Panc1 (cell line): Measurements from ENCODE around the gene HOXC11. TPM values are rescaled to one million over a fixed set of nuclear protein-coding genes. Genes with fewer than 3 reads are reported as not detected.

Source experiments
- ATAC-seq: fragments of 200-7000 bp; cut with Tn5 transposase; 2 replicates; pipeline ENCODE4 v1.9.1; 2020; ENCODE audit warnings: mild to moderate bottlenecking, moderate library complexity
- BruUV-seq: library from RNA; stranded (reverse); fragments of 400-500 nt; replicated peaks from 2 replicates; lab custom pipeline; 2021; lab: Mats Ljungman, UMichigan
- CTCF ChIA-PET: fragments of 300-600 bp; sonication (Branson Sonifier 250); formaldehyde crosslinking; loops from one replicate; lab custom pipeline; 2022; ENCODE audit warnings: antibody characterized with exemption; lab: Charles Lee
- POLR2A ChIA-PET: fragments of 300-600 bp; sonication (Branson Sonifier 250); formaldehyde crosslinking; loops from one replicate; lab custom pipeline; 2022; ENCODE audit warnings: antibody characterized with exemption; lab: Charles Lee
- DNase-seq: peaks from one replicate; pipeline ENCODE4 v3.0.0-alpha.2; 2010; ENCODE audit warnings: low read depth, low spot score
- H3K27ac ChIP-seq: 2 replicates; pipeline ENCODE4 v1.5.1; 2011; ENCODE audit warnings: mild to moderate bottlenecking, low read length, inconsistent platforms
- H3K27me3 ChIP-seq: fragments of 200-500 bp; sonication (Bioruptor generic); 2 replicates; pipeline ENCODE4 v1.6.0; 2014; ENCODE audit warnings: low read length, inconsistent platforms; ENCODE audit not compliant: control insufficient read depth, insufficient read depth
- H3K36me3 ChIP-seq: fragments of 200-500 bp; sonication (Bioruptor generic); 2 replicates; pipeline ENCODE4 v1.5.1; 2014; ENCODE audit warnings: inconsistent platforms, mild to moderate bottlenecking, low read length, moderate library complexity; ENCODE audit not compliant: control insufficient read depth, insufficient read depth
- H3K4me1 ChIP-seq: 2 replicates; pipeline ENCODE4 v1.5.1; 2011; ENCODE audit warnings: inconsistent platforms, mild to moderate bottlenecking, low read length, moderate library complexity; ENCODE audit not compliant: control insufficient read depth, insufficient read depth
- H3K4me3 ChIP-seq, 2 experiments: 2 replicates each; pipeline ENCODE4 v1.5.1; 2011 to 2012; ENCODE audit warnings: low read depth in 2 of 2, low read length in 2 of 2, mild to moderate bottlenecking in 2 of 2, inconsistent platforms in 1 of 2, moderate library complexity in 1 of 2
- H3K9me3 ChIP-seq: fragments of 200-500 bp; sonication (Bioruptor generic); 2 replicates; pipeline ENCODE4 v1.5.1; 2014; ENCODE audit warnings: low read depth, mild to moderate bottlenecking, inconsistent platforms, low read length, moderate library complexity; ENCODE audit not compliant: control insufficient read depth, insufficient read depth
- POLR2AphosphoS5 ChIP-seq: IDR thresholded peaks from 2 replicates; pipeline ENCODE4 v1.6.1; 2012; ENCODE audit warnings: mild to moderate bottlenecking, low read depth, low read length, moderate library complexity
- SIN3A ChIP-seq: IDR thresholded peaks from 2 replicates; pipeline ENCODE4 v1.6.1; 2012; ENCODE audit warnings: low read depth, mild to moderate bottlenecking, low read length, moderate library complexity, borderline replicate concordance; ENCODE audit not compliant: insufficient read depth
- TCF7L2 ChIP-seq: IDR thresholded peaks from 2 replicates; pipeline ENCODE4 v1.6.1; 2011; ENCODE audit warnings: mild to moderate bottlenecking, low read depth, low read length, inconsistent platforms
- in situ Hi-C: cut with HindIII; loops from 2 replicates; pipeline ENCODE4 v1.10.0; 2016; ENCODE audit warnings: low sequenced_read_pairs, low pct_unique_long_range_greater_than_20kb
- intact Hi-C: fragments of 100-400 bp; cut with micrococcal nuclease; formaldehyde crosslinking; loops from one replicate; pipeline ENCODE4 v1.10.0; 2022; ENCODE audit not compliant: unreplicated experiment
- total RNA-seq: library from RNA; stranded (reverse); gene quantifications from one replicate; pipeline ENCODE4 v1.2.1, GENCODE V29; 2021; ENCODE audit not compliant: unreplicated experiment
- TF ChIP-seq, protein P1 (sequence below): fragments of 450-650 bp; IDR thresholded peaks from 2 replicates; pipeline ENCODE4 v1.5.1; 2017; ENCODE audit warnings: mild to moderate bottlenecking
- TF ChIP-seq, protein P2 (sequence below), 2 experiments: IDR thresholded peaks; 2 replicates each; pipeline ENCODE4 v1.6.1; 2011 to 2012; ENCODE audit warnings: low read depth in 2 of 2, control low read depth in 1 of 2, low read length in 1 of 2, mild to moderate bottlenecking in 1 of 2, moderate library complexity in 1 of 2; ENCODE audit not compliant: insufficient read depth in 1 of 2

HOXC11 gene
- total RNA-seq, 1 experiment from 2014 or later = 17.0 TPM

- Histone ChIP-seq H3K9me3 (no peaks in the 10 kb centered on the region), H3K27ac (peak overlapping the region; percentile 95), H3K4me3 (peak overlapping the region; percentile 72 to 91), H3K27me3 (no peaks in the 10 kb centered on the region), H3K4me1 (peaks cover 62% of the 10 kb centered on the region), H3K36me3 (peaks cover 2% of the 10 kb centered on the region; the same call in 1 of the 2 replicates)
- POLR2A ChIA-PET = no interaction called here
- ATAC-seq (no peak), DNase-seq (no peak)
- TF ChIP-seq, protein P1, sequence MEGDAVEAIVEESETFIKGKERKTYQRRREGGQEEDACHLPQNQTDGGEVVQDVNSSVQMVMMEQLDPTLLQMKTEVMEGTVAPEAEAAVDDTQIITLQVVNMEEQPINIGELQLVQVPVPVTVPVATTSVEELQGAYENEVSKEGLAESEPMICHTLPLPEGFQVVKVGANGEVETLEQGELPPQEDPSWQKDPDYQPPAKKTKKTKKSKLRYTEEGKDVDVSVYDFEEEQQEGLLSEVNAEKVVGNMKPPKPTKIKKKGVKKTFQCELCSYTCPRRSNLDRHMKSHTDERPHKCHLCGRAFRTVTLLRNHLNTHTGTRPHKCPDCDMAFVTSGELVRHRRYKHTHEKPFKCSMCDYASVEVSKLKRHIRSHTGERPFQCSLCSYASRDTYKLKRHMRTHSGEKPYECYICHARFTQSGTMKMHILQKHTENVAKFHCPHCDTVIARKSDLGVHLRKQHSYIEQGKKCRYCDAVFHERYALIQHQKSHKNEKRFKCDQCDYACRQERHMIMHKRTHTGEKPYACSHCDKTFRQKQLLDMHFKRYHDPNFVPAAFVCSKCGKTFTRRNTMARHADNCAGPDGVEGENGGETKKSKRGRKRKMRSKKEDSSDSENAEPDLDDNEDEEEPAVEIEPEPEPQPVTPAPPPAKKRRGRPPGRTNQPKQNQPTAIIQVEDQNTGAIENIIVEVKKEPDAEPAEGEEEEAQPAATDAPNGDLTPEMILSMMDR = no peak
- TF ChIP-seq TCF7L2 = no peak
- peak; percentile 22; the same call in 1 of the 2 replicates for TF ChIP-seq POLR2AphosphoS5
- TF ChIP-seq SIN3A = no peak
- TF ChIP-seq, protein P2, sequence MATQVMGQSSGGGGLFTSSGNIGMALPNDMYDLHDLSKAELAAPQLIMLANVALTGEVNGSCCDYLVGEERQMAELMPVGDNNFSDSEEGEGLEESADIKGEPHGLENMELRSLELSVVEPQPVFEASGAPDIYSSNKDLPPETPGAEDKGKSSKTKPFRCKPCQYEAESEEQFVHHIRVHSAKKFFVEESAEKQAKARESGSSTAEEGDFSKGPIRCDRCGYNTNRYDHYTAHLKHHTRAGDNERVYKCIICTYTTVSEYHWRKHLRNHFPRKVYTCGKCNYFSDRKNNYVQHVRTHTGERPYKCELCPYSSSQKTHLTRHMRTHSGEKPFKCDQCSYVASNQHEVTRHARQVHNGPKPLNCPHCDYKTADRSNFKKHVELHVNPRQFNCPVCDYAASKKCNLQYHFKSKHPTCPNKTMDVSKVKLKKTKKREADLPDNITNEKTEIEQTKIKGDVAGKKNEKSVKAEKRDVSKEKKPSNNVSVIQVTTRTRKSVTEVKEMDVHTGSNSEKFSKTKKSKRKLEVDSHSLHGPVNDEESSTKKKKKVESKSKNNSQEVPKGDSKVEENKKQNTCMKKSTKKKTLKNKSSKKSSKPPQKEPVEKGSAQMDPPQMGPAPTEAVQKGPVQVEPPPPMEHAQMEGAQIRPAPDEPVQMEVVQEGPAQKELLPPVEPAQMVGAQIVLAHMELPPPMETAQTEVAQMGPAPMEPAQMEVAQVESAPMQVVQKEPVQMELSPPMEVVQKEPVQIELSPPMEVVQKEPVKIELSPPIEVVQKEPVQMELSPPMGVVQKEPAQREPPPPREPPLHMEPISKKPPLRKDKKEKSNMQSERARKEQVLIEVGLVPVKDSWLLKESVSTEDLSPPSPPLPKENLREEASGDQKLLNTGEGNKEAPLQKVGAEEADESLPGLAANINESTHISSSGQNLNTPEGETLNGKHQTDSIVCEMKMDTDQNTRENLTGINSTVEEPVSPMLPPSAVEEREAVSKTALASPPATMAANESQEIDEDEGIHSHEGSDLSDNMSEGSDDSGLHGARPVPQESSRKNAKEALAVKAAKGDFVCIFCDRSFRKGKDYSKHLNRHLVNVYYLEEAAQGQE (IDR thresholded peaks at IDR 0.05; ENCODE audit: insufficient read depth in 1 of 2, low read depth in 2 of 2, low read length in 1 of 2) = no peak
- CTCF ChIA-PET = no interaction called here
- no TSS peak for BruUV-seq
- intact Hi-C loops (no loop called here), in situ Hi-C loops (no loop called here)
Measured at GRCh38 chr12:54019924-54020590, 47.1 kb downstream of the HOXC11 start.

DNA sequence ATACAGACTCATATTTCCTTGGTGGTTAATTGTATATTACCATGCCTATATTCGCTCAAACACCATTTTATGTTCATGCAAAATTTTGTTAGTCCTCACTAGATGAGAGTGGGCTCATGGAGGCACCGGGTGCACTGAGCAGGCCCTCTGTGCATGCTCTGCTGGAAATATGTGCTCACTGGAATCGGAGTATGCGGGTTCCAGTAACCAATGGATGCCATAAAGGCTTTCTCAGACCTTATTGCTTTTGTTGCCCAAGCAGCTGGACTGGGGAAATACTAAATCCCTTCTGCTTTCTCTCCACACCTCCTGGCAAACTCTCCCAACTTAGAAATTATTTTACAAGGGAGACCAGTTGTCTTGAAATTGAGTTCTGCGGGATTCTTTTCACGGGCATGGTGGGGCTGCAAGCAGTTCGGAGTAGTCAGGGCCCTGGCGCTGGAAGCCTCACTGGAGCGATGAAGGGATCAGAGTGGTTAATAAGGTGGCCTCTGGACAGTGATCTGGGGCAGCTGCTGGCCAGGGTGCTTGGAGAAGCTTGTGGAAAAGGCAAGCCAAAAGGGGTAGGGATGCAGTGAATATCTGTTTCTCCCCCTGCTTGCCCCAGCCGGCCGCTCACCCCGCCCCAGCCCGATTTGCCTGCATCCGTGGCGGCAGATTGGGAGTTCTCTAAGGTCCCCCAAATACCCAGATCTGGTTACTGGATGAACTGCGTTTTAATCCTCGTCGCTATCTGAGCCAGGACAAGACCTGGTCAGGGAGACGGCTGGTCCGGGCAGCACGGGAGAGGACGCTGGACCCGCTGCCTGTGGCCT, 47.9 kb downstream of the HOXC11 start:
- Histone ChIP-seq H3K27ac (peak overlapping the region; percentile 95), H3K27me3 (no peaks in the 10 kb centered on the region), H3K36me3 (peaks cover 2% of the 10 kb centered on the region; the same call in 1 of the 2 replicates), H3K9me3 (no peaks in the 10 kb centered on the region), H3K4me3 (peak overlapping the region; percentile 72 to 91), H3K4me1 (peaks cover 62% of the 10 kb centered on the region)
- POLR2A ChIA-PET = no interaction called here
- in situ Hi-C loops = no loop called here
- no peak for DNase-seq
- no peak for ATAC-seq
- intact Hi-C loops = loop anchor here (1.0 kb wide), 1 partner anchor 14 kb away; no protein-coding TSS in a partner anchor
- CTCF ChIA-PET = interaction anchor here (1.0 to 1.1 kb wide), 2 partner anchors 12 to 196 kb away, joined by 3 read pairs; partner anchors contain the start of gene HOXC8
- BruUV-seq = no TSS peak
- TF ChIP-seq SIN3A = no peak
- TF ChIP-seq, protein P1 = no peak
- TF ChIP-seq, protein P2 (IDR thresholded peaks at IDR 0.05; ENCODE audit: insufficient read depth in 1 of 2, low read depth in 2 of 2, low read length in 1 of 2) = peak in 1 of 2 experiments; percentile 13; a peak in 1 of 4 replicates
- no peak for TF ChIP-seq POLR2AphosphoS5
- no peak for TF ChIP-seq TCF7L2
